HL-60/S4 treated with retinoic acid at 250 ng/mL for 4 days and 3 days (cell line): Measurements from ENCODE around the gene SEMA5A.
"Not testable (repeated sequence)": the region's sequence is repeated elsewhere in the genome, so short reads cannot be mapped to it uniquely, and the experiment has no call there.

ENCODE experiments used
- in situ Hi-C: fragments of 300-500 bp; cut with MboI; formaldehyde crosslinking; loops from 2 replicates; pipeline ENCODE4 v1.7.0; 2022; ENCODE audit warnings: low sequenced_read_pairs

Gene SEMA5A

DNA sequence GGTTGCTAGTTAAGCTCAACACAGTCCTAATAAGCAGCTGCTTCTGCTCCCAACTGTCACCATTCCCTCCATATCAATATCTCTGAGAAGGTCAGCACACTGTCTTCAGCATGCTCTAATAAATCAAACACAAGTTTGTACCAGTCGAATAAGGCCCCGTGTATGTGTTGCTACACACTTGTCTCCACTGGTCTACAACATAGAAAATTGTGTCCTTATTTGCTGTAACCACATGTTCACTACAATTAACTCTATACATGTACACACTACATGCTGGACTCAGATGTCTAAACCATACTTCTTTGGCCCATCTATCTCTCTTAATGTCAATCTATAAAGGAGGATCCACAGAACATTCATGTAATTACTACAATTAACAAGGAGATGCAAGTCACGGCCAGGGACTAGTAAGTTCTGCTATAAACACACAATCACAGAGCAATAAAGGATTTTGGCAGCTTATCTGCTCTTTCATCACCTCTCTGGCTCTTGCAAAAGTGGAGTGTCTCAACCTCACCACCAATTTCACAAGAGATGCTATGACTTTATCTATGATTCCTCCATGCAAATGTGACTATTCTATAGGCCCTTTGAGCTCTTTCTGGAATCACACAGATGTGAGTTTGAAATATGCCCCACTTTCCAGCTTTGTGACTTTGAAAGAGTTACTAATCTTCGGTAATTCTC, 143.9 kb downstream of the SEMA5A start:
- in situ Hi-C loops = no loop called here

DNA sequence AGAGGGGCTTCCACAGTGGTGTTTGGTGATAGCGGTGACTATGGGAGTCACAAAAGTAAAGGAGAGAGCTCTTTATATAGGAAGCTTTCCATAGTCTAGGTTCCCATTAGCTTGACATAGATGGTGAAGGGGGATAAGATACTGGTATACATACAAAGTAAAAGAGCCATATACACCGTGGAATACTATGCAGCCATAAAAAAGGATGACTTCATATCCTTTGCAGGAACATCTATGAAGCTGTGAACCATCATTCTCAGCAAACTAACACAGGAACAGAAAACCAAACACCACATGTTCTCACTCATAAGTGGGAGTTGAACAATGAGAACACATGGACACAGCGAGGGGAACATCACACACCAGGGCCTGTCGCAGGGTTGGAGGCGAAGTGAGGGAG, 146.1 kb downstream of the SEMA5A start:
- in situ Hi-C loops = not testable (repeated sequence)

DNA sequence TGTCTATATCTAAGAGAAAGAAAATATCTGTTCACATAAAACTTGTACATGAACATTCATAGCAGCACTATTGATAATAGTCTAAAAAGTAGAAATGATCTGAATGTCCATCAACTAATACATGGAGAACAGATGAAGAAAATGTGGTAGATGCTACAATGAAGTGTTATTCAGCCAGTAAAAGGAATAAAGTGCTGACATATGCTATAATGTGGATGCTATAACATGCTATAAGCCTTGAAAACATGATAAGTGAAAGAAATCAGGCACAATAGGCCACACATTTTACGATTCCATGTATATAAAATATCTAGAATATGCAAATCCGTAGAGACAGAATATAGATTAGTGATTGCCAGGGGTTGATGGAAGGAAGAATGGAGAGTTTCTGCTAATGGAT, 146.8 kb downstream of the SEMA5A start:
- in situ Hi-C loops = no loop called here

DNA sequence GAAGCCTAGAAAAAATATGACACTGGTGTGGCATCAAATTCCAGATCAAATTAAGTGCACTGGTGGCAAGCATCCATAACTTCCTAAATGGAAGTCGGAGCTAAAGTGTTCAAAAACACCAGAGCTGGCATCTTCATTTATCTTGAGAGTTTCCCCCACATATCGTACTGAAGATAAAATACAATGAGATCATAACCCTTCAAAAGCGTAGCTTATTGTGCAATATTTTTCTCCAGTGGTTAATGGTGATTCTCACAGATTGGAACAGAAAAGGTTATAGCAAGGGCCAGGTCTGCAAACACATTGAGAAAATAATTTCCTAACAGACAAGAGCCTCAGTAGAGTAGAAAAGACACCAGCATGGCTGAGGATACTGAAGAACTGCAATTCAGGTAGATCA, 147.6 kb downstream of the SEMA5A start:
- in situ Hi-C loops = no loop called here

DNA sequence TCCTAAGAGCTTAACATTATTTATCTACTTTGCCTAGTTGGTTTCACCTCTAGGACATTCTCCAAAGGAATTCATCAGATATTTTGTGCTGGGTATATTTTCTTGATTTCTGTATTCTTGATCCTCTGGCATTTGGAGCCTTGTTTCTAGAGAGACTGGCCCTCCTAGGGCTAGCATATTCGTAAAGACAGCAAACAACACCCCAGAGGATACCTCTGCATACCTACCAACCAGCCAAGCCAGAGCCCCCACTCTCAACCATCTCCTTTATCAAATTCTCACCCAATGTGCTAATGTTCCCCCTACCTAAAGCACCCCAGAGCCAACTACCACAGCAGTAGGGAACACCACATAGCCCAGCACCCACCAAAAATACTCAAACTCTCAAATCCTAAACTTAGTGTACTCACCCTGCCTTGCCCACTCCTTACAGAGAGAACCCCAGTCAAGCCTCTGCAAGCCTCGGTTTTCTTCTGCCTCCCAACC, 149.5 kb downstream of the SEMA5A start:
- in situ Hi-C loops = no loop called here

DNA sequence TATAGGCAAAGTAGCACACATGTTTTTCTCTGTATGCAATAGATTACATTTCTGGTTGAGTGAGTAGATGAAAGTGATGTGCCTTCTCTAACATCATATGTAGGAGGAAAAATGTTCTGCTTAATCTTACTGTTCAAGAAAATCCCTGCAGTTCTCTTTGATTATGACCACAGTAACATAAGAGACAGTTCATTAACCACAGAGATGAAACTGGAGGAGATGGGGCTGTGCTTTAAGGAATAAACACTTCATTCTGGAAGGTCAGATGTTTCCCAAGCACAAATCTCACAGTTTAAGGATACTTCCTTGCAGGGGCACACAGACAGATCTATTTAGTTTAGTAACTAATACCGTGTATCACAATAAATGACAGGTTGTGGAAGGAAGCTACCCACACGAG, 150.2 kb downstream of the SEMA5A start:
- in situ Hi-C loops = no loop called here

DNA sequence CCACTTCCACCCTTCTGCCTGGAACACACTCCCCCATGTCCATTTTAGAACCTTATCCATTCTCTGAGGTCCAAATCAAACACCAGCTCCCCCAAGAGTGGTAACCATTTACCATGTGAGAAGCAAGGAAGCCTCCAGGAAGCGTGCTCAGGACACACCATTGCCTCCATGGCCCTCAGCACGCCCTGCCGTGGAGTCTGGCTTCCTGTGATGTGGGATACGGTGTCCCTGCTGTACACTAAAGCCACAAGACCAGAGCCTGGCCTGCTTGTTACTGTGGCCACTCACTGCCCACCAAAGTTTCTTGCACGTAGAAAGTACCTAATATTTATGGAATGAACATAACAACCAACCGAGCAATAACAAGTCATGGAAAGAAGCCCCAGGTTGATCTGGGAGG, 151.7 kb downstream of the SEMA5A start:
- in situ Hi-C loops = no loop called here

DNA sequence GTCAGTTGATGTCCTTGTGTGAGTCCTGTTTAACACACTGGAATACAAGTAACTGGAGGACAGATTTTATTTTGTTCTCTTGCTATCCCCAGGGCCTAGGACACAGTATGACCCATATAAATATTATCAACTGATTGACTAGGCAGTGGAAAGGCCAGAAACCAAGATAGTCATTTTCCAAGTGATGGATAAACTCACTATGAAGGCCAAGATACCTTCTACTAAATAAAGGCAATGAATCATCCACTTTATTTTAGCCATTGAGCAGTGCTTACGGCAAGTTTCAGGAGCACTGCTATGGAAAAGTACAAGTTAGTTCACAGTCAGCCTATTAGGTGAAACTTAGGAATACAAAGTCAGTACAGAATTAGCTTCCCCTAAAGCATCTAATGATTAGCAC, 153.2 kb downstream of the SEMA5A start:
- in situ Hi-C loops = no loop called here

DNA sequence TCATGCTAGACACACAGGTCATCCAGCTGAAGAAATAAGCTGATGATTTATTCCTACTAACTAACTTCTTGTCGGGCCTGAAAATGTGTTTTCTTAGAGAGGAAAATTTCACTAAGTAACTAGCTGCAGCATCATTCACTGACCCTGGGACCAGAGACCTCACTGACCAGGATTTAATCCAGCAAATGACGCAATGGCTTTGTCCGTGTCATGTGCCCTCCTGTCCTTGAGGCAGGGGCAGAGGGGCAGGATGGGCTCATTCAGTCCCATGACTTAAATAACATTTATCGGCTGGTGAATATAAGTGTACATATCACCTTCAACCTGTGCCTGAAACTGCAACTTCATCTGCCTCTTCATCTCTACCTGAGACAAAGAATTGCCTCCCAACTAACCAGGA, 154.8 kb downstream of the SEMA5A start:
- in situ Hi-C loops = no loop called here

DNA sequence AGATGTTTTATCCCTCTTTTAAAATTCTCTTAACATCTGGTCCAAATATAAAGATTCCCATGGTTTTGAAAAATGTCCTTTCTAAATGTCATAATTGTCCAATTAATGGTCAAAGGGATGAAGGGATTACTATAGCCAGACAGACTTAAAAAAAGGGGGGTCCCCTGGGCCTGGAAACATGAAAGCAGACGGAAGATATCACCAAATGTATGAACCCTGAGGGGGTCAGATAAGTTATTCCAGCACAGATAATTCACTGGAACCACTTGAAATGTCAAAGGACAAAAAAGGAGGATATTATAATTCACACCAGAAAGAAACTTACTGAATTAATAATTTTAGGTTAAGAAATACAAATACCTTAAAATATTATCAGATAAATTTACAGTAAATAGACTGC, 155.8 kb downstream of the SEMA5A start:
- in situ Hi-C loops = no loop called here

DNA sequence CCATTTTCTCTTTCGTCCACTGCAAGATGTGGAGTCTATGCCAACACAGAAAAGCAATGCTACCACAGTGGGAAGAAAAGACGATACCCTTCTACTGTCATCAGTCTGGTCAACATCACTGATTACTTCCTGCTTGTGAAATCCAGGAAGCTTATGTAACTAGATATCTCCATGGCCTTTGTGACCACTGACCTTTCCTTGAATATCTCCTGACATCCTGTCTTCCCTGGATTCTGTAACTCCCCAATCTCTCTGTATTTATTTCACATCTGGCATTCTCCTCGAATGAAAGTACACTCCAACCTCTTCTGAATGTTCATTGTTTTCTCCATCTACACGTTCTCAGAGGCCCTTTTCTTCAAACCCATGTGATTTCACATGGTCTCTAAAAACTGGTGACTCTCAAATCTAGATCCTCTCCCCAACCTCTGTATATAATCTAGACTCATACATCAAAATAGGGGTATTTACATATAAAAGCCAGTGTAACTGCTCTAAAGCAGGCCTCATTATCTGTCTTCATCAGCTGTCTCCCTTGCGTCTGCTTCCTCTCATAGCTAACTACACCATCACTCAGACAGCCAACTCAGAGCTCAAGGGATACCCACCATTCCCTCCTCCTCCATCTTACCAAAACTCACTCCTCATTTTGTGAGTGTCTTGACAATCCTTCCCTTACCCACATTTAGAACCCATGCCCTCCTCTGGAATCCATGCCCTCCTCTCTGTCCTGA, 156.8 kb downstream of the SEMA5A start:
- in situ Hi-C loops = no loop called here

DNA sequence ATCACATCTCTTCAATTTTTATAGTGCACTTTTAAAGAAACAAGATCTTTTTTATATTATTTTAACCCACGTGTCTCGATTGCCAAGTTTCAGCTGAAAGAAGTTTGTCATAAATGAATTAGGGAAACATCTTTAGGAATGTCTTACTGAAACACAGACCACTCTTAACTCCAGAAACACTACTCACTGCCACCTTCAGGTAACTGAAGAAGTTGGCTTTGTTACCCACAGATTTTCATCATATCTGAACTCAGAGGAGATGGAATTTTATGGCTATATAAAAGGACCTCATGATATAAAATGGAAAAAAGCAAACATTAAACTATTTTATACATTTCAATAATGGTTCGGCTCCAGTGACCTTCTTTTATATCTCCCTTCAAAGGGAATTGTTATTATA, 158.0 kb downstream of the SEMA5A start:
- in situ Hi-C loops = no loop called here

DNA sequence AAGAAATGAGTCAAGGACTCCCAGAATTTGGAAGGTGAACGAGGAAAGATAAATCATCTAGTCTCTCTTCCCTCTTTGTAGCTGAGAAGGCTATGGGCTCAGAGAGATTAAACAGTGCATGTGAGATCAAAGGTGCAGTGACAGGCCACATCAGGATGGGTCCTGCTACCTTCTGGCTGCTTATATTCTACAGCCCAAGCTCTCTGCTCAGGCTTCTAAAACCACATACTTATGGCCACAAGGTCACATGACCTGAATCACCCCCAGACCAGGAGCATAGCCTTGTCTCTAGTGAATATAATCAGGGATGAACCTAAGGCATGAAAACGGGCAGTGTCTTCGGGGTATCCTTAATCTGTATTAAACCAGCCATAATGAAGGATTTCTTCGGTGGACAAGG, 158.9 kb downstream of the SEMA5A start:
- in situ Hi-C loops = no loop called here

DNA sequence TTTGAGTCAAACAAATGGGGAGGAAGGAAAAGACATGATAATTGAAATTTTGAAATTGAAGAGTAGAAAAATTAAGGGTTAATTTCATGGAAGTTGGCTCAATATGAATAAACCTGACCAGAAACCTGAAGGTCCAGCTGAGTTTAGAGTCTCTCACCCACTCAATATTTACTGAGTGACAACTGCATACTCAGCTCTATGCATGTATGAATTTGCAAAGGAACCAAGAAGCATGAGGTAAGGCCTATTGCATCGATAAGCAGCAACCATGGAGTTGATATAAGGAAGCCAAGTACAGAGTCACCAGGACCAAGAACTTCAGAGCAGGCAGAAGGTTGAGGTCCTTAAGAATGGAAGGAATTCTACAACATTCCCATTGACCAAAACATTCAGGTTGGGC, 163.4 kb downstream of the SEMA5A start:
- in situ Hi-C loops = no loop called here

DNA sequence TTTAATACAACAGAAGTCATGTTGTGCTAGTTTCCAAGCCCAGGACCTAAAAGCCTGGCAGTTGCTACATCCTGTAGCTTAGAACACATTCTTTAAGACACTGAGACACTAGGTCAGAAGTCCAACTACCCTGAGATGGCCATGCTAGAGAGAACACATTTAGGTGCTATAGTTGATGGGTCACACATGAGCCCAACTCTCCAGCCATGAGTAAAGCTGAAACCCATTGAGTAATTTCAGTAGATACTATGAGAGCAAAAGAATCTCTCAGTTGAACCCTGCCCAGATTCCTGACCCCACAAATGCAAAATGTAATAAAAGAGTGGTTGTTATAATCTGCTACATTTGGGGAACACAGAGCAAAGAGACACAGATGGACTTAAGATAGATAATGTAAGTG, 164.4 kb downstream of the SEMA5A start:
- in situ Hi-C loops = no loop called here

DNA sequence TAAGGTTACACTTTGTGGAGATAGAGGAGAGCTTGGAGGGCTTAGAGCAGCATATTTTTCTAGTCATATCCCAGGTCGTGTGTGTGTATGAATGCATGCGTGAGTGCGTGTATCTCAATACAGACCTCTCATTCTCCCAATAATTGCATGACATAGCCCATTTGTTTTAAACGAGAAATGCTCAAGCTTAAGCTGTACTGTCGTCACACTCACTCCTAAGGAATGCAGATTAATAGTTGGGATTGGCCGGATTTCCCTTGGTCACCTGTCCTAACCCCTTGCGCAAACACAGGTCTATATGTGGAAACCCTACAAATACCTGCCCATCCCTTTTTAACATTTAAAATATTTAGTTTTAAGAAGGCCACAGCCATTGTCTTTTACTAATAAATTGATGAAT, 165.8 kb downstream of the SEMA5A start:
- in situ Hi-C loops = no loop called here

DNA sequence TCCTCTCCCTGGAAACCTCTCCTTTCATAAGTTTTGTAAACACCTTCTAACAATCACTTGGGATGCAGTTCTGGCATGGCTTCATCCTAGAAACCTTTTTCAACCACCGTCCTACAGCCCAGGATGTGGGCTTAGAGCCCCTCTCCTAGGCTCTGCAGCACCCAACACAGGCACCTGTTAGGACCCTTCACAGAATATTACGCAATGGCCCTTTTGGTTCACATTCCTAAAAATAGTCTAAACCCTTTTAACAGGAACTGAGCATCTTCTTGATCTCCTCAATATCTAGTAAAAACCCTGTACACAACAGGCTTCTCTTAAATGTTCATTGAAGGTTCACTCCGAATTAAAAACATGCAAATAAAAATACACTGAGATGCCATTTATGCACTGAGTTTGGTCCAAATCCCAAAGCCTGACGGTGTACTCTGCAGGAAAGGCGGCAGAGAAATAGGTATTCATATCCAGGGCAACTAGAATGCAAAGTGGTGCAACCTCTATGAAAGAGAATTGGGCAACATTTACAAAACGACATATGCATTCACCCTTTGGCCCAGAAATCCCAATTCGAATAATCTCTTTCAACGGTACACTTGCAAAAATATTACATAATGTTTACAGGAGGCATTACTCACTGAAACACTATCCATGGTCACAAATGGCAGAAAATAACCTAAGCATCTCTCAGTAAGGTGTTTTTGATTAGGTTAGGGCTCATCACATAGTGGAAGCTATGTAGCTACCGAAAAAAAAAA, 169.3 kb downstream of the SEMA5A start:
- in situ Hi-C loops = no loop called here

DNA sequence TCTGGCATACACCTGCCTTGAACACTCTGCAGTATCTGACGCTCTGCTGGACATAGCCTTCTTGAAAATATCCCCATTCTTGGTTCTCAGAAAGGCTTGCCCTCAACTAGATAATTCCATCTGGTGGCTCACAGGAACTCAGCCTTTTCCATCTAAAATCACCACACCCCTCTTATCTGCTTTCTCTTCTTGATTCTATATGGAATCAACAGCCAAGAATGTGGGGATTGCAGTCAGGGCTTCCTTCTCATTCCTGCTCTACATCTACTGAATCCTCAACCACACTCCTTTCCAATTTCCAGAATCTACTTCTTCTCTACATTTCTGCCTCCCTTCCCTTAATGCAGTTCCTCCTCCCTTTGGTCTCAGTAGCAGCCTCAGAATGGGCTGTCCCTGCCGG, 170.1 kb downstream of the SEMA5A start:
- in situ Hi-C loops = no loop called here

DNA sequence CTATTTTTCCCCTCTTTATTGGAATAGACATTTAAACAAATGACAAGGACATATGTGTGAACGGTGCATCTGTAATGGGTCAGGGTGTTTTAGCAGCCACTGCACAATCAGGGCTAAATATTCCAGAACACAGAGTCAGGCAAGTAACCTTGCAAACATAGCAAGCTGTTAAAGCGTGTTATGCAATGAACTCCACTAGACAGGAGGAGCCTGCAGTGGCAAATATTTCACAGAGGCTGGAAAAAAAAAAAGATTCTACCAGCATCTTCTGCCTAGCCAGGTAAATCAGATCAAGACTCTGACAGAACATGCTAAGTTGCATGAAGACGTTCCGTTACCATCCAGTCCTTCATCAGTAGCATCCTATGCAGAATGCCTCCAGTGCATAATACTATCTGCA, 171.8 kb downstream of the SEMA5A start:
- in situ Hi-C loops = no loop called here

DNA sequence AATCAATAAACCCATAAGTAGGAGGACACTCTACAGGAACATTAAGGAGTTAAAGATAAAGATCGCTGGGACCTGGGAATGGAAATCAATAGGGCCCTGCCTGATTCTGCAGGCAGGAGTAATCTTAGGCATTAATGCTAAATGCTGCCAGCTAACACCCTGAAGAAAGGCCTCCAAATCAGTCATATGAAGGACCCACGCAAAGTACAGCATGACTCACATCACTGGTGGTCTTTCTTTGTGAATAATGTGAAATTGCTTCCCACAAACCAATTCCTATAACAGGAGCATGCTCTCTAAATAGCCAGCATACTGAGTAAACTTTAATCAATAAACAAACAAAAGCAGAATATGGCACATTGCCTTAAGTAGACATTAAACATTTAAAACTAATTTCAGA, 172.3 kb downstream of the SEMA5A start:
- in situ Hi-C loops = no loop called here

DNA sequence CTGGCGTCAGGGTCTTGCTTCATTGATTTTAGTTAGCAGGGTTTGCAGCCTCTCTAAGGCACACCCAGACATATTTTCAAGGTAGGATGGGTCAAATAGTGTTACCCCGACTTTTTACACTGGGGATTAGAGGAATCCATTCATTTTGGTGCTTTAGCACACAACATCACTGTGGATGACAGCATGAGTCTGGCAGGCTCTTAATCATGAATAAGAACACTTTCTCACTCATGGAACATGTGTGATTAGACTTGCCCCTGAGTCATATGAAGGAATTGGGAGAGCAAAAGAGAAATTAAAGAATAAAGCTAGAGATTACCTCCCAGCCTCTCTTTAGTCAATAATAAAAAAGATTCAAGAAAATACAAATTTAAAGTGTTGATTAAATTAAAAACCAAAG, 175.6 kb downstream of the SEMA5A start:
- in situ Hi-C loops = no loop called here

DNA sequence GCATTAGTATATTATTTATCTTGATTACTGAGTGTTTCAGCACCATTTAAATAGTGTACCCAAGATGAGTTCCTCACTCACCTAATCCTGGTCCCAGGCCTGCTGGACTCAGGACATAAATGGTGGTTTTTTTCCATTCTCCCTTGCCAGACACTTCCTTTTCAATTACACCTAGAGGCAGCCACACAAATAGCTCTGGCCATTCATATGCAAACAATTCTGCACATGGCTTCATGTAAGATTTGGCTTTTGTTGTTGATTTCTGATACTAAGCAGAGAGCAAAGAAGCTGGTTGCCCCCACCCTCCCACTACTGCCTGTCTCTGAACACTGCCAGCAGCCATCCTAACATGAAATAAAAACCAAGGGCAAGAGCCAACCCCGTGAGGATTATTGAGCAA, 180.4 kb downstream of the SEMA5A start:
- in situ Hi-C loops = no loop called here
